Sigmoid colon (tissue), 7 donors: ENCODE results near the gene NEDD8. TPM values are rescaled to one million over a fixed set of nuclear protein-coding genes. Genes with fewer than 3 reads are reported as not detected.

Source experiments
- DNase-seq: peaks from one replicate; pipeline ENCODE4 v3.0.0-alpha.2; 2019
- H3K27ac ChIP-seq, 4 donors: fragments of 200-600 bp; sonication (generic); one replicate each; pipeline ENCODE4 v1.5.1; 2016 to 2019; ENCODE audit warnings: mild to moderate bottlenecking in 1 of 4
- H3K27me3 ChIP-seq, 3 donors: fragments of 200-600 bp; sonication (generic); one replicate each; pipeline ENCODE4 v1.5.1; 2019; ENCODE audit warnings: mild to moderate bottlenecking in 1 of 3
- H3K36me3 ChIP-seq, 4 donors: fragments of 200-600 bp; sonication (generic); one replicate each; pipeline ENCODE4 v1.5.1; 2016 to 2019
- H3K4me1 ChIP-seq, 4 donors: fragments of 200-600 bp; sonication (generic); one replicate each; pipeline ENCODE4 v1.5.1; 2017 to 2019
- H3K4me3 ChIP-seq, 4 donors: fragments of 200-600 bp; sonication (generic); one replicate each; pipeline ENCODE4 v1.5.1; 2017 to 2019; ENCODE audit warnings: mild to moderate bottlenecking in 2 of 4, moderate library complexity in 1 of 4
- H3K9me3 ChIP-seq, 4 donors: fragments of 200-600 bp in 3 of 4; sonication (generic) in 3 of 4; one replicate each; pipeline versions ENCODE4 v1.5.1 to v1.6.1; 2013 to 2019
- CTCF ChIP-seq, 4 experiments: fragments of 450-650 bp in 3 of 4; fragments of 200-600 bp in 1 of 4; IDR thresholded peaks; one replicate each; pipeline ENCODE4 v1.5.1; 2016 to 2019; ENCODE audit warnings: antibody characterized with exemption in 4 of 4, mild to moderate bottlenecking in 3 of 4, moderate library complexity in 2 of 4
- EP300 ChIP-seq, 4 donors: sonication (generic); formaldehyde crosslinking; IDR thresholded peaks; one replicate each; pipeline ENCODE4 v1.6.1; 2017; ENCODE audit warnings: antibody characterized with exemption in 4 of 4
- POLR2A ChIP-seq, 2 donors: fragments of 450-650 bp; IDR thresholded peaks; one replicate each; pipeline ENCODE4 v1.6.1; 2016; ENCODE audit warnings: antibody characterized with exemption in 2 of 2, mild to moderate bottlenecking in 2 of 2, moderate library complexity in 2 of 2
- POLR2AphosphoS5 ChIP-seq, 4 donors: sonication (generic); formaldehyde crosslinking; IDR thresholded peaks; one replicate each; pipeline ENCODE4 v1.6.1; 2017; ENCODE audit warnings: antibody characterized with exemption in 4 of 4
- WGBS, 2 donors: extraction: QIAGEN DNeasy Blood & Tissue Kit; methylation state at CpG; one replicate each; pipeline ENCODE4 v1.1.7; 2013; 5-methylcytosine and 5-hydroxymethylcytosine counted together
- intact Hi-C: fragments of 100-400 bp; cut with DNase I; formaldehyde crosslinking; loops from one replicate; pipeline ENCODE4 v1.15.1; 2023
- polyA plus RNA-seq, 3 donors: library from polyadenylated mRNA; stranded (reverse); fragments of 200-250 nt; gene quantifications; one replicate each; pipeline ENCODE4 v1.2.3, GENCODE V29; 2013
- total RNA-seq, 4 donors: library from RNA; depleted of rRNA; stranded (reverse); fragments of >200 nt; gene quantifications; one replicate each; pipeline ENCODE4 v1.1.0, GENCODE V29; 2016
- donor health status: healthy with polysubstance abuse.
- donor health status: Bipolar disorder and iron deficiency.
- donor health status: healthy.

Gene NEDD8
- total and polyA plus RNA-seq, 7 donors, result 104 to 243 (median 204) TPM

- Histone ChIP-seq H3K27ac (no peak overlapping the region), H3K9me3 (no peaks in the 10 kb centered on the region), H3K4me3 (no peak overlapping the region), H3K36me3 (no peaks in the 10 kb centered on the region), H3K27me3 (no peaks in the 10 kb centered on the region), H3K4me1 (no peaks in the 10 kb centered on the region)
- no peak for TF ChIP-seq POLR2AphosphoS5 (IDR thresholded peaks at IDR 0.05)
- TF ChIP-seq CTCF (IDR thresholded peaks at IDR 0.05), result no peak
- no peak for TF ChIP-seq POLR2A (IDR thresholded peaks at IDR 0.05)
- TF ChIP-seq EP300 (IDR thresholded peaks at IDR 0.05), result no peak
- intact Hi-C loops, result no loop called here
- DNase-seq, result no peak
- 96% methylated on average over 18 of the region's 18 CpGs for WGBS, 2 donors
These were observed 26.5 kb upstream of the NEDD8 start for GRCh38 chr14:24258548-24259265.

- Histone ChIP-seq H3K4me1 (no peaks in the 10 kb centered on the region), H3K9me3 (no peaks in the 10 kb centered on the region), H3K4me3 (no peak overlapping the region), H3K27me3 (no peaks in the 10 kb centered on the region), H3K27ac (no peak overlapping the region), H3K36me3 (no peaks in the 10 kb centered on the region)
- TF ChIP-seq CTCF (IDR thresholded peaks at IDR 0.05), result no peak
- no peak for TF ChIP-seq POLR2AphosphoS5 (IDR thresholded peaks at IDR 0.05)
- TF ChIP-seq POLR2A (IDR thresholded peaks at IDR 0.05), result no peak
- TF ChIP-seq EP300 (IDR thresholded peaks at IDR 0.05), result no peak
- intact Hi-C loops, result no loop called here
- no peak for DNase-seq
- WGBS, 2 donors, result 89 to 92% methylated on average over 9 of the region's 9 CpGs
These were observed 26.0 kb upstream of the NEDD8 start for GRCh38 chr14:24258119-24258518.

DNA sequence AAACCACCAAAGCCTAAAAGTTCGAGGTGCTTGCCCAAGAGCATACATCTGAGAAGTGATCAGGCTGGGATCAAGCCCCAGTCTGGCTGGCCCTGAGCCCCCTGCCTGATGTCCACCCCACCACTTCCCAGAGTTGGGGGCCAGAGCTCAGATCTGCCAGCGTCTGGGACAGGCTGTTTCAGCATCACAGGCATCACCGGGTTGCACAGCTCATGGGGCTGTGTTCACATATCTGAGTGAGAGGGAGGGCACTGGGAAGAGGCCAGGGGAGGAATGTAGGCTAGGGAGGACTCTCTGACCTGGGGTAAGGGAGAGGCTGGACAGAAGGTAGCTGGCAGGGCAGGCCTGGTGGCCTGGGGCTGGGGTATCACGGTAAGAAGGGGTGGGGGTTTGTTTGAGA is 24.8 kb upstream of the NEDD8 start:
- Histone ChIP-seq H3K4me3 (no peak overlapping the region), H3K27me3 (no peaks in the 10 kb centered on the region), H3K27ac (no peak overlapping the region), H3K4me1 (no peaks in the 10 kb centered on the region), H3K36me3 (no peaks in the 10 kb centered on the region), H3K9me3 (no peaks in the 10 kb centered on the region)
- DNase-seq, result no peak
- TF ChIP-seq EP300 (IDR thresholded peaks at IDR 0.05) (no peak), POLR2AphosphoS5 (IDR thresholded peaks at IDR 0.05) (no peak), POLR2A (IDR thresholded peaks at IDR 0.05) (no peak), CTCF (IDR thresholded peaks at IDR 0.05) (no peak)
- 86 to 87% methylated on average over 4 of the region's 4 CpGs for WGBS, 2 donors
- intact Hi-C loops, result no loop called here

DNA sequence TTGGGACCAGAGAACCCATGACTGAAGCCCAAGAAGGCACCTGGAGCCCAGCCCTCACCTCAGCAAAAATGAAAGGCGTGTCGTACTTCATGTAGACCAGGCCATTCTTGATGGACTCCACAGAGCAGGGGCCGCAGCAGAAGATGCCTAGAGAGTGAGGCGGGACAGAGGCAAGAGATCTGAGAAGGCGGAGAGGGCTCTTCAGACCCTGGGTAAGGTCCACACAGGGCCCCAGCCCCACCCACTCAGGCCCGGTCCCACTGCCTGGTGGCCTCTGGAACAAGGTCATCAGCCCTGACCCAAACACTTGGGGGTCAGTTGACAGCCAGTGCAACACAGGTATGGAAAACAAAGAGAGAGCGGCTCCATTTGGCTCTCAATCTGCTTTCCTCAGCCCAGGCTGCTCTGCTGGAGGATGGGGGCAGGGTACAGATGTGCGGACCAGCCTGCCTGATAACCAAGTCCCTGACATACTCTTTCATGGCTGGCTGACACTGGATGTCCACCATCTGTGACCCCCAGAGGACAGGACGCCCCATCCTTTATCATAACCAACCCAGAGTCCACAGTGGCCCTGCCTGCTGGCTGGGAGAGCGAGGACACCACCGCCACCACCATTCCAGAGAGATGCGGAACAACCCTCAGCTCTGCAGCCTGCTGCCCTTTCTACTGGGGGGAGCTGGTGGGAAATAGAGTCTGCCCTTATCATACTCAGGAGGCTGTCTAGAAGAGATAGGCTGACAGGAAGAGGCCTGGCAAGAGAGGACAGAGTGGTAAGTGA is 24.0 kb upstream of the NEDD8 start:
- no peak for TF ChIP-seq POLR2AphosphoS5 (IDR thresholded peaks at IDR 0.05)
- TF ChIP-seq EP300 (IDR thresholded peaks at IDR 0.05), result no peak
- TF ChIP-seq POLR2A (IDR thresholded peaks at IDR 0.05), result no peak
- TF ChIP-seq CTCF (IDR thresholded peaks at IDR 0.05), result no peak
- Histone ChIP-seq H3K36me3 (no peaks in the 10 kb centered on the region), H3K4me1 (no peaks in the 10 kb centered on the region), H3K4me3 (no peak overlapping the region), H3K9me3 (no peaks in the 10 kb centered on the region), H3K27me3 (no peaks in the 10 kb centered on the region), H3K27ac (no peak overlapping the region)
- intact Hi-C loops, result no loop called here
- no peak for DNase-seq
- WGBS, 2 donors, result 95 to 96% methylated on average over 12 of the region's 12 CpGs
